ENCODE results near the gene PLPP4. TPM values are rescaled to one million over a fixed set of nuclear protein-coding genes. Genes with fewer than 3 reads are reported as not detected.

Gene PLPP4
- total RNA-seq, 1 donor from 2014 or later: not detected

GRCh38 chr10:120477743-120478141, 20.7 kb downstream of the PLPP4 start:
- no peaks in the 10 kb centered on the region for H3K9me3 ChIP-seq
- H3K27me3 ChIP-seq (ENCODE audit: low read depth): no peaks in the 10 kb centered on the region
- H3K36me3 ChIP-seq: no peaks in the 10 kb centered on the region
- no peak overlapping the region for H3K27ac ChIP-seq
- ATAC-seq (no peak), DNase-seq (no peak)
- H3K4me3 ChIP-seq: no peak overlapping the region
- no peak for TF ChIP-seq CTCF (IDR thresholded peaks at IDR 0.05)
- no peaks in the 10 kb centered on the region for H3K4me1 ChIP-seq
- intact Hi-C loops (cut with DNase I): no loop called here

GRCh38 chr10:120478386-120478785, 21.4 kb downstream of the PLPP4 start:
- no peaks in the 10 kb centered on the region for H3K4me1 ChIP-seq
- intact Hi-C loops (cut with DNase I): no loop called here
- no peaks in the 10 kb centered on the region for H3K36me3 ChIP-seq
- H3K4me3 ChIP-seq: no peak overlapping the region
- DNase-seq (no peak), ATAC-seq (no peak)
- no peaks in the 10 kb centered on the region for H3K9me3 ChIP-seq
- no peak overlapping the region for H3K27ac ChIP-seq
- no peak for TF ChIP-seq CTCF (IDR thresholded peaks at IDR 0.05)
- no peaks in the 10 kb centered on the region for H3K27me3 ChIP-seq (ENCODE audit: low read depth)

- TF ChIP-seq CTCF (IDR thresholded peaks at IDR 0.05): no peak
- Histone ChIP-seq H3K27ac (no peak overlapping the region), H3K4me1 (no peaks in the 10 kb centered on the region), H3K27me3 (ENCODE audit: low read depth) (no peaks in the 10 kb centered on the region), H3K9me3 (no peaks in the 10 kb centered on the region), H3K36me3 (no peaks in the 10 kb centered on the region), H3K4me3 (no peak overlapping the region)
- DNase-seq: no peak
- ATAC-seq: no peak
- intact Hi-C loops (cut with DNase I): no loop called here
Observed at GRCh38 chr10:120479506-120479905, 22.5 kb downstream of the PLPP4 start.

DNA sequence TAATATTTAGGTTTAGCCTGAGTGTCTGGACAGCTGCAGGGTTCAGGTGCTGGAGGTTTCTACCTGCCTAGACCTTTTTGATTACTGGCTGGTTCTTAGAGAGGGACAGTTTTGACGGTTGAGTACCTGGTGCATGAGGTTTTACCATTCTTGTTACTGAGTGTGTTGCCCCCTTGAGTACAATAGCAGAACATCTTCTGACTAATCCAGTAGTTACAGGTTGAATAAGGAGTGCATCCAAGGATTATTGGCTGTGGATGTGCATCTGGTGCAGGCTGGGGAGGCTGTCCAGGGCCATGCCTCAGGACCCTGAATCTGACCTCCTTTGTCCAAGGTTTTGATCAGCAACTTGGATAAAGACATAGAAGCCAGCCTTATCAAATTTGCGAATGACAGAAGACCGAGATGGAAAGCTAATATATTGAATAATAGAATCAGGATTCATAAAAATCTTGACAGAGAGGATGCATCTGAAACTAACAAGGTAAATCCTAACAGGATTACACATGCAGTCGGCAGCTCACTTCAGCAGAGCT, 23.1 kb downstream of the PLPP4 start:
- ATAC-seq (no peak), DNase-seq (no peak)
- no peaks in the 10 kb centered on the region for H3K27me3 ChIP-seq (ENCODE audit: low read depth)
- intact Hi-C loops (cut with DNase I): no loop called here
- TF ChIP-seq CTCF (IDR thresholded peaks at IDR 0.05): no peak
- no peaks in the 10 kb centered on the region for H3K4me1 ChIP-seq
- no peaks in the 10 kb centered on the region for H3K36me3 ChIP-seq
- H3K9me3 ChIP-seq: no peaks in the 10 kb centered on the region
- H3K4me3 ChIP-seq: no peak overlapping the region
- no peak overlapping the region for H3K27ac ChIP-seq

- no peak for TF ChIP-seq CTCF (IDR thresholded peaks at IDR 0.05)
- DNase-seq (no peak), ATAC-seq (no peak)
- no peak overlapping the region for H3K27ac ChIP-seq
- H3K36me3 ChIP-seq: no peaks in the 10 kb centered on the region
- no peak overlapping the region for H3K4me3 ChIP-seq
- H3K9me3 ChIP-seq: no peaks in the 10 kb centered on the region
- no peaks in the 10 kb centered on the region for H3K4me1 ChIP-seq
- H3K27me3 ChIP-seq (ENCODE audit: low read depth): no peaks in the 10 kb centered on the region
- intact Hi-C loops (cut with DNase I): no loop called here
Observed at GRCh38 chr10:120480848-120481247, 23.8 kb downstream of the PLPP4 start.

DNA sequence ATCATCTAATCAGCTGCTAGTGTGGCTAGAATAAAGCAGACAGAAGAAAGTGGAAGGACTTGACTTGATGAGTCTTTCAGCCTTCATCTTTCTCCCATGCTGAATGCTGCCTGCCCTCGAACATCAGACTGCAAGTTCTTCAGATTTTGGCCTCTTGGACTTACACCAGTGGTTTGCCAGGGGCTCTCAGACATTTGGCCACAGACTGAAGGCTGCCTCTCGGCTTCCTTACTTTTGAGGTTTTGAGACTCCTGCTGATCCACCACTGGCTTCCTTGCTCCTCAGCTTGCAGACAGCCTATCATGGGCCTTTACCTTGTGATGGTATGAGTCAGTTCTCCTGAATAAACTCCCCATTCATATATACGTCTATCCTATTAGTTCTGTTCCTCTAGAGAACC, 26.0 kb downstream of the PLPP4 start:
- no peaks in the 10 kb centered on the region for H3K4me1 ChIP-seq
- intact Hi-C loops (cut with DNase I): no loop called here
- H3K36me3 ChIP-seq: no peaks in the 10 kb centered on the region

More for the DNA sequence above, 26.0 kb downstream of the PLPP4 start:
- TF ChIP-seq CTCF (IDR thresholded peaks at IDR 0.05): no peak
- Histone ChIP-seq H3K27ac (no peak overlapping the region), H3K9me3 (no peaks in the 10 kb centered on the region), H3K4me3 (no peak overlapping the region), H3K27me3 (ENCODE audit: low read depth) (peaks cover 3% of the 10 kb centered on the region)
- no peak for ATAC-seq
- no peak for DNase-seq
